Testis (tissue), 2 donors: ENCODE measurements around the gene ATG5.

ENCODE experiments used
- CTCF ChIP-seq, 3 experiments: fragments of 450-650 bp in 2 of 3; fragments of 200-600 bp in 1 of 3; sonication (generic) in 1 of 3; IDR thresholded peaks; one replicate each; pipeline ENCODE4 v1.5.1; 2016 to 2019; ENCODE audit warnings: antibody characterized with exemption in 3 of 3, mild to moderate bottlenecking in 2 of 3, moderate library complexity in 1 of 3
- POLR2A ChIP-seq: fragments of 450-650 bp; IDR thresholded peaks from one replicate; pipeline ENCODE4 v1.6.1; 2017; ENCODE audit warnings: antibody characterized with exemption, mild to moderate bottlenecking, moderate library complexity

GRCh38 chr6:106163446-106163965 is 162.1 kb downstream of the ATG5 start:
- TF ChIP-seq CTCF (IDR thresholded peaks at IDR 0.05): no peak
- no peak for TF ChIP-seq POLR2A
